Type B pancreatic cell (in vitro differentiated cells): Measurements from ENCODE around the gene PHLDA1. TPM values are rescaled to one million over a fixed set of nuclear protein-coding genes. Genes with fewer than 3 reads are reported as not detected.
A peak's percentile ranks its signal among the peaks of the same experiment; 100 is the strongest.

Source experiments
- DNase-seq: peaks from one replicate; pipeline ENCODE4 v3.0.0; 2021; ENCODE audit warnings: mixed read lengths; ENCODE audit not compliant: unreplicated experiment; ENCODE audit errors: extremely low spot score
- H3K27ac Mint-ChIP-seq: 2 replicates; pipeline ENCODE4 v1.8.0; 2021; ENCODE audit warnings: mild to moderate bottlenecking, mixed read lengths
- H3K27me3 Mint-ChIP-seq: 2 replicates; pipeline ENCODE4 v1.8.0; 2021; ENCODE audit warnings: mixed read lengths
- H3K36me3 Mint-ChIP-seq: 2 replicates; pipeline ENCODE4 v1.8.0; 2021; ENCODE audit warnings: mixed read lengths
- H3K4me1 Mint-ChIP-seq: one replicate; pipeline ENCODE4 v1.8.0; 2021; ENCODE audit warnings: mixed read lengths; ENCODE audit not compliant: unreplicated experiment
- H3K4me3 Mint-ChIP-seq: 2 replicates; pipeline ENCODE4 v1.8.0; 2021; ENCODE audit warnings: mild to moderate bottlenecking, mixed read lengths
- H3K9me3 Mint-ChIP-seq: 2 replicates; pipeline ENCODE4 v1.8.0; 2021; ENCODE audit warnings: mixed read lengths
- CTCF ChIP-seq: fragments of 200-600 bp; sonication (generic); conservative IDR thresholded peaks from 2 replicates; pipeline ENCODE4 v1.5.0; 2021; ENCODE audit warnings: antibody characterized with exemption, mild to moderate bottlenecking
- total RNA-seq: library from RNA; stranded (reverse); gene quantifications from 2 replicates; pipeline ENCODE4 v1.2.1, GENCODE V29; 2021; ENCODE audit warnings: low replicate concordance

The PHLDA1 gene
- total RNA-seq, 1 donor from 2014 or later: 67.5 TPM

GRCh38 chr12:75977952-75978671, 53.5 kb downstream of the PHLDA1 start:
- peak; percentile 54 for TF ChIP-seq CTCF
- no peak for DNase-seq
- Mint-ChIP-seq H3K9me3 (peaks cover under 1% of the 10 kb centered on the region), H3K27me3 (no peaks in the 10 kb centered on the region), H3K27ac (peak overlapping the region; percentile 88), H3K36me3 (no peaks in the 10 kb centered on the region), H3K4me3 (peak overlapping the region; percentile 49), H3K4me1 (peaks cover 38% of the 10 kb centered on the region)

- Mint-ChIP-seq H3K36me3 (no peaks in the 10 kb centered on the region), H3K9me3 (no peaks in the 10 kb centered on the region), H3K27me3 (no peaks in the 10 kb centered on the region), H3K4me3 (peak overlapping the region; percentile 49), H3K4me1 (peaks cover 38% of the 10 kb centered on the region), H3K27ac (peak overlapping the region; percentile 88)
- DNase-seq: no peak
- no peak for TF ChIP-seq CTCF
Measured at GRCh38 chr12:75977590-75977951, 54.0 kb downstream of the PHLDA1 start.

- no peak for DNase-seq
- H3K27me3 Mint-ChIP-seq: no peaks in the 10 kb centered on the region
- TF ChIP-seq CTCF: no peak
- no peaks in the 10 kb centered on the region for H3K36me3 Mint-ChIP-seq
- H3K4me3 Mint-ChIP-seq: no peak overlapping the region
- H3K27ac Mint-ChIP-seq: peak overlapping the region; percentile 72
- no peaks in the 10 kb centered on the region for H3K9me3 Mint-ChIP-seq
- H3K4me1 Mint-ChIP-seq: peaks cover 38% of the 10 kb centered on the region
Measured at GRCh38 chr12:75976913-75977312, 54.7 kb downstream of the PHLDA1 start.

- H3K27me3 Mint-ChIP-seq: no peaks in the 10 kb centered on the region
- peaks cover 38% of the 10 kb centered on the region for H3K4me1 Mint-ChIP-seq
- H3K27ac Mint-ChIP-seq: peak overlapping the region; percentile 72
- no peaks in the 10 kb centered on the region for H3K9me3 Mint-ChIP-seq
- no peaks in the 10 kb centered on the region for H3K36me3 Mint-ChIP-seq
- no peak for TF ChIP-seq CTCF
- DNase-seq: no peak
- no peak overlapping the region for H3K4me3 Mint-ChIP-seq
Measured at GRCh38 chr12:75976113-75976512, 55.5 kb downstream of the PHLDA1 start.

GRCh38 chr12:75975702-75976101, 55.9 kb downstream of the PHLDA1 start:
- no peak overlapping the region for H3K4me3 Mint-ChIP-seq
- no peaks in the 10 kb centered on the region for H3K9me3 Mint-ChIP-seq
- peaks cover 38% of the 10 kb centered on the region for H3K4me1 Mint-ChIP-seq
- H3K27ac Mint-ChIP-seq: peak overlapping the region; percentile 72
- DNase-seq: no peak
- H3K27me3 Mint-ChIP-seq: no peaks in the 10 kb centered on the region
- no peak for TF ChIP-seq CTCF
- H3K36me3 Mint-ChIP-seq: no peaks in the 10 kb centered on the region

Other genes with a start within 250 kb of the PHLDA1 start
- 563 and 883 TPM in 2 replicates for gene NAP1L1, start 52.9 kb upstream of the PHLDA1 start, total RNA-seq